HG02970 (cell line): Measurements from ENCODE around the gene HEG1.

Experiments used
- ATAC-seq: cut with Tn5 transposase; IDR thresholded peaks from one replicate; pipeline ENCODE4 v1.9.1; 2021; ENCODE audit warnings: mild to moderate bottlenecking, moderate library complexity, moderate number of reproducible peaks; ENCODE audit not compliant: unreplicated experiment, low FRiP score

Gene HEG1

GRCh38 chr3:125069968-125070745, 14.4 kb upstream of the HEG1 start:
- ATAC-seq: no peak

DNA sequence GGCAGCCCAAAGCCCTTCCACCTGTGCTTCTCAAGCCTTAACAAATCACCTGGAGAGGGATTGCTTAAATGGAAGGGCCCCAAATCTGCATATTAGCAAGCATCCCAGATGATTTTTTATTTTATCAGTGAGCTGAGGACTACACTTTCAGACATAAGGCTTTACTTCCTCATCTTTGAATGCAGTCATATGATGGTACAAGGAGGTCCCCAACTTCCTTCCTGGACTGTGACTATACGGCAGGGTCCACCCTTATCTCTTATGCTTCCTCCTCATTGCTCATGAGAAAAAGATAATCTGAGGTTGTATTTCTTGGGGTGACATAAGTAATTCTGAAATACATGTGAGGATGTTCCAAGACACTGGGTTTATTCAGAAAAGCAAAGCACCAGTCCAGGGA, 13.7 kb upstream of the HEG1 start:
- no peak for ATAC-seq

DNA sequence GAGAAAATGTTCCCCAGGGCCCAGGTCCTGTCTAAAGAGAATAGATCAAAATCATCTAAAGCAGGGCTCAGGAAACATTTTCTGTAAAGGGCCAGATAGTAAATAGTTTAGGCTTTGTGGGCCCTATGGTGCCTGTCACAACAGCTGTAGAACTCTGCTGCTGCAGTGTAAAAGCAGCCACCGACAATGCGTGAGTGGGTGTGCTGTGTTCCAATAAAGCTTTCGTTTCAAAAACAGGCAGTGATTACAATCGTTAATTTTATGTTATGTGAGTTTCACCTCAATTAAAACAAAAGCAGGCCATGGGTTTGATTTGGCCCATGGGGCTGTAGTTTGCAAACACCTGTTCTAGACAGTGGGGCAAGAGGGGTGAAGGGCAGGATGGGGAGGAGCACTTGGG, 12.5 kb upstream of the HEG1 start:
- ATAC-seq: no peak

DNA sequence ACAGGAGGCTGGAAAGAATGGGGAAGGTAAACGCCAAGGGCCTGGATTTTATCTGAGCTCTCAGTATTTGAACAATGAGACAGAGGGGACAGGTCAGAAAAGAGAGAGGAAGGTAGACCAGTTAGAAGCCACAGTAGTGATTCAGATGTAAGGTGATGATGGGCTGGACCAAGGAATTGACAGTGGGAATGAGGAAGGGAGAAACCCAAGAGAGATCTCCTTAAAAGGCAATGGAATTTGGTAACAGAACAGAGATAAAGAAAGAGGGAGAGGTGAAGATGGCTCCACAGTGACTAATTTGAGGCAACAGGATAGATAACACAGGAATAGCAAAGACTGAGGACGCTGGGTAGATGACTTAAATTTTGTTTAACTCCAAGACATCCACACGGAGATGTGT, 11.4 kb upstream of the HEG1 start:
- no peak for ATAC-seq

DNA sequence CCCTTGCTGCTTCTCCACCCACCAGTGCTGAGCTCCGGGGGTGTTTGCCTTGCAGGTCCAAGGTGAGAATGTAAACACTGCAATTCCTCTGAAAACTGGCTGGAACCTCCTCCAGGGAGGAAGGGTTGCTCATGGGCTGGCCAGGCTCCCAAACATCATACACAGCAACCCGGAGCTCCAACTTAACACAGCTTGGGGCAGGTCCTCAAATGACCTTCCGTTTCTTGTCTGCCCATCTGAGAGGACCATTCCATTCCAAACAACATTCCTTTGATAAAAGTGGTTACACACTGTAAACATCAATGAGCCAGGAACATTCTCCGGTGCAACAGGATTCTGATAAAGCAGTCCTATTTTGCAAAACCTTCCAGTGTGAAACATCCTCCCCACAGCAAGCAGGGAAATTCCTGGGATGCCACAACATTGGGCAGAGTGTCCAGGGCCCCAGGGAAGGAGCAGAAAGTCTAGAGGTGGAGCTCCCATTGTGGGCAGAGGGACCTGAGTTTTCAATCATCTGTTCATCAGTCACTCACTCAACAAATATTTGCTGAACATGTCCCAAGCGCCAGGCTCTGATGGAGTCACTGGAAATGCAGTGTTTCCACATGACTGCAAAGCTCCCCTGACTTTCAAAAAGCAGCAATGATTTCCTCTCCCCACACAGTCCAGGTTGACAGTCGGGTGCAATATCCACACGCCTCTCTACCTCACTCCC, 7.3 kb upstream of the HEG1 start:
- no peak for ATAC-seq

GRCh38 chr3:125061646-125062045, 5.8 kb upstream of the HEG1 start:
- ATAC-seq: no peak

- ATAC-seq: no peak
Measured at GRCh38 chr3:125061170-125061569, 5.4 kb upstream of the HEG1 start.

- no peak for ATAC-seq
Measured at GRCh38 chr3:125059488-125060245, 3.9 kb upstream of the HEG1 start.

- no peak for ATAC-seq
Measured at GRCh38 chr3:125058959-125059358, 3.2 kb upstream of the HEG1 start.

DNA sequence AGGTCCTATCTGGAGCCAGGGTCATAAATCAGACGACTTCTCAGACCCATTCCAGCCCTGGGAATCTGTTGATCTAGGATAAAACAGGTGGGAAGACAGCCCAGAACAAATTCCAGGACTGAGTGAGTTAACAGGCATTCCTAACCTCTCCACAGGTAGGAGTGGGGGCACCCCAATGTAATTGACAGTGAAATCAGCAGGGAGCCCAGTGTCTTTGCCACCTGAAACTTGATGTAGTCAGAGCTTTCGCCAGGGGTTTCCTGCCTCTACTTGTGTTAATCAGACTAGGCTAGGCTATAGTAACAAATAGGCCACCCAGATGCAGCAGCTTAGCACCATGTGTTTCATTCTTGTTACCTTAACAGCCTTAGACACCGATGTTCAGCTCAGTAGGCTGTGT, 2.7 kb upstream of the HEG1 start:
- ATAC-seq: no peak

DNA sequence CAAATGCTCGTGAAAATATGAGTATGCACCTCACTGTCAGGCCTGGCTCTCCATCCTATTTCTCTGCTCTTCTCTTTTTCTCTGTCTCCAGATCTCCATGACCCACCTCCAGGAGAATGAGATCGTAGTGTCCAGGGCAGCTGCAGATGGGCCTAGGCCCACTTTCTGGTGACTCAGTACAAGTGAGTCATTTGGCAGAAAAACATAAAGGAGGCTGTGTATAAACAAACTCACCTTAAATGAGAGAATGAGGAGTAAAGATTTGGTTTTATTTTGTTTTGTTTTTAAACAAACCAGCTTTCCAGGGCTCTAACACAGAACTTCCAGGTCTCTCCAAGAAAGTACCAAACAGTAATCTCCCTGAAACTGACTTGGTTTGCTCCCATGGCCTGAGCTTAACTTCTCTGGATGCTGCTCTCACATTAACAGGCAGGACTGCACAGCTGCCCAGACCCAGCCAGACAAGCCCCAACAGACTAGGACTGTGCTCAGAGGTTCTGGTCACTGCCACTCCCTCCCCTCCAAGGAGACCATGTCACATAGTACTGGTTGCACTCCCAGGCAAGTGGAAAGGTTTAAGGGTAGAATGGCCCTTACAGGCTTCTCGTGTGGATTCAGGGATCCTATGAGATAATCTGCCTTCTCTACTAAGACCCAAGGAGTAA, 1.5 kb upstream of the HEG1 start:
- no peak for ATAC-seq

DNA sequence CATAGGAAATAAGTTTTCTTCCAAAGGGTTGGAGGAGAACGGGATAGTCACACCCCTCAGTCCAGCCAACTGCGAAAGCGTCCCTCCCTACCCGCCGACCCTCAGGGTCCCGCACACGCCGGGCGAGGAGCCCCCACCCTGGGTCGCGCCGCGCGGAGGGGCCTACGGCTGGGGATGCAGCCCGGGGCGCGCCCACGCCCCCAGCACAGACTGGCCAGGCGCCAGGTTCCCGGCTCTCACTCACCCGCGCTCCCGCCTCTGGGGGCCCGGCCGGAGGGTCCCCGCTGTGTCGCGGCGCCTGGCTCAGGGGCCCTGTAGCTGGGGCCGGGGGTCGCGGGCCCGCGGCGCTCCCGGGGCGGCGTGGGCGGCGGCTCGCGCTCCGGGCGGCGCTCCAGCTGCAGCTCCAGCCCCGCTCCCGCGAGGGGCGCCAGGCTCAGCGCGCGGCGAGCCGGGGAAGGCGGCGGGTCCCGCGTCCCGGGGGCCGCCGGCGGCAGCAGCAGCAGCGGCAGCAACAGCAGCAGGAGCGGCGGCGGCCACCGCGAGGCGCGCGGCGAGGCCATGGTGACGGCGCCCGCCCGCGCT, 375 bp downstream of the HEG1 start:
- ATAC-seq: peak; percentile 22

GRCh38 chr3:125054449-125055329, 1.1 kb downstream of the HEG1 start:
- ATAC-seq: no peak

- no peak for ATAC-seq
Measured at GRCh38 chr3:125054062-125054448, 1.7 kb downstream of the HEG1 start.

- no peak for ATAC-seq
Measured at GRCh38 chr3:125053304-125053699, 2.5 kb downstream of the HEG1 start.

DNA sequence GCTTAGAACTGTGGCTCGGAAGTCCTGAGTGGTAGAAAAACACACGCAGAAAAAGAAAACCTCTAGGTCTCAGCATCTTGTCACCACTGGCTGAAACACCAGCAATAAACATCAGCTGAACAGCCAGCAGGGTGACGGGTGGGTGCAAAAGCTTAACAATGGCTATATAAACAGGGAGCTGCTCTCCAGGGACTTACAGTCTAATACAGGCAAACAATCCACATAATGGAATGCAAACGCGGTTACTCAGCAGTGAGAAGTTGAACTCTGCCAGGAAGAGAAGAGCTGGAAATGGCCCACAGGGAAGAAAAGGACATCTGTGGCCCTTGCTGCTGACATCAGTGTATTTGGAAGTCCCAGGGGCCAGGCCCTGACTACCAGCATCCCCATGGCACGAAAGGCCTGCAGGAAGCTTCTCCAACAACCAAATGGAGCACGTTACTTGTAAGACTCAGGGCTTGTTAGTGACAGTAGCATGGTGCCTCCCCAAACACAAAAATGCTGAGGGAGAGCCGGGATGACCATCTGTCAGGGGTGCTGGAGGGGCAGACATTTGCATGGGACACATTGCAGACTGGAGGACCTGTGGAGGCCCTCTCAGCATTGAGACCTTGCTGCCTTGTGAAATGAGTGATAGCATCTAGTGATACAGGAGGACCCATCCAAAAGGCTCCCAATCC, 3.0 kb downstream of the HEG1 start:
- no peak for ATAC-seq

- ATAC-seq: no peak
Measured at GRCh38 chr3:125051715-125052581, 3.8 kb downstream of the HEG1 start.

DNA sequence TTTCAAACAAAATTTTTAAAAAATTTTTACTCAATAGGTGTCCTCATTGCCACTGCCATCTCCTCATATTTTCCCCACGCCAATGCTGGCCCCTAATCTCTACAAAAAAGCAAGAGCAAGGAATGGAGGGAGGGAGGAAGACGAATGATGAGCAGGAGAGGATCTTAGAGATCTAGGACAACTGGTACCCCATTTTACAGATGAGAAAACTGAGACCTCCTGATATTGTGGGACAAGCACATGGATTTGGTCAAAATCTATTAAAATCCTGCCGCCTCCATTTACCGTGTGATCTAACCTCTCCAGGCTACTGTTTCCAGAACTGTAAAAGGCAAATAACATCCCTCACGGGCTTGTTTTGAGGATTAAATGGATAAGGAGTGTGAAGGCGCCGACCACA, 4.6 kb downstream of the HEG1 start:
- ATAC-seq: no peak
